GM12878 (cell line): Measurements from ENCODE around the gene PARVA. TPM values are rescaled to one million over a fixed set of nuclear protein-coding genes. Genes with fewer than 3 reads are reported as not detected.

Experiments
- ATAC-seq: fragments of 200-7000 bp; cut with Tn5 transposase; 3 replicates; pipeline ENCODE4 v1.9.1; 2020; ENCODE audit warnings: mild to moderate bottlenecking, moderate library complexity
- BruUV-seq: library from RNA; stranded (reverse); fragments of 400-500 nt; replicated peaks from 2 replicates; lab custom pipeline; 2021; lab: Mats Ljungman, UMichigan
- CTCF ChIA-PET: fragments of 300-600 bp; sonication (Branson Sonifier 250); formaldehyde crosslinking; extraction: SDS; loops from one replicate; lab custom pipeline; 2021; ENCODE audit warnings: inconsistent platforms; lab: Yijun Ruan, JAX
- POLR2A ChIA-PET: fragments of 350-600 bp; formaldehyde crosslinking; extraction: SDS; loops from one replicate; lab custom pipeline; 2021; ENCODE audit warnings: inconsistent platforms; lab: Charles Lee
- RAD21 ChIA-PET: fragments of 300-600 bp; sonication (Branson Sonifier 250); formaldehyde crosslinking; loops from one replicate; lab custom pipeline; 2023; ENCODE audit warnings: antibody characterized with exemption; ENCODE audit not compliant: unreplicated experiment; lab: Charles Lee
- SMC1A ChIA-PET: fragments of 300-600 bp; sonication (Branson Sonifier 250); formaldehyde crosslinking; loops from one replicate; lab custom pipeline; 2023; ENCODE audit not compliant: unreplicated experiment, uncharacterized antibody; lab: Charles Lee
- DNase-seq: peaks from one replicate; pipeline ENCODE4 v3.0.0-alpha.2; 2011; ENCODE audit warnings: low read depth, low spot score
- FAIRE-seq: peaks from 3 replicates; lab custom pipeline; 2011; peaks lifted over from hg19 to GRCh38; lab: Jason Lieb, UNC
- H2AFZ ChIP-seq: 2 replicates; pipeline ENCODE4 v1.6.0; 2011; ENCODE audit warnings: low read depth, low read length, control low read depth; ENCODE audit not compliant: control insufficient read depth
- H3K27ac ChIP-seq: 2 replicates; pipeline ENCODE4 v1.5.1; 2011; ENCODE audit warnings: control low read depth; ENCODE audit not compliant: control insufficient read depth, insufficient read depth
- H3K27me3 ChIP-seq, 2 experiments: replicated peaks in 1 of 2; 2 replicates each; pipeline versions ENCODE4 v1.6.0 to v1.6.1; 2011; ENCODE audit warnings: low read length in 1 of 2; ENCODE audit not compliant: control insufficient read depth in 2 of 2, insufficient read depth in 2 of 2
- H3K36me3 ChIP-seq, 2 experiments: 2 replicates each; pipeline ENCODE4 v1.5.1; 2011; ENCODE audit warnings: low read length in 1 of 2; ENCODE audit not compliant: control insufficient read depth in 2 of 2, insufficient read depth in 2 of 2
- H3K4me1 ChIP-seq: 2 replicates; pipeline ENCODE4 v1.6.1; 2011; ENCODE audit warnings: mild to moderate bottlenecking, low read length, moderate library complexity, mixed read lengths; ENCODE audit not compliant: control insufficient read depth, insufficient read depth
- H3K4me2 ChIP-seq: 2 replicates; pipeline ENCODE4 v1.6.0; 2011; ENCODE audit warnings: control low read depth; ENCODE audit not compliant: control insufficient read depth, insufficient read depth
- H3K4me3 ChIP-seq: fragments of 200-600 bp; sonication (generic); 2 replicates; pipeline ENCODE4 v1.5.1; 2016
- H3K79me2 ChIP-seq: 2 replicates; pipeline ENCODE4 v1.6.0; 2011; ENCODE audit warnings: low read length; ENCODE audit not compliant: control insufficient read depth, insufficient read depth
- H3K9ac ChIP-seq: 2 replicates; pipeline ENCODE4 v1.8.0; 2011; ENCODE audit warnings: low read length, control low read depth, mixed read lengths; ENCODE audit not compliant: control insufficient read depth, insufficient read depth
- H3K9me3 ChIP-seq: replicated peaks from 3 replicates; pipeline ENCODE4 v1.5.1; 2011; ENCODE audit warnings: mild to moderate bottlenecking, low read length; ENCODE audit not compliant: control insufficient read depth, insufficient read depth
- H4K20me1 ChIP-seq: 2 replicates; pipeline ENCODE4 v1.6.0; 2011; ENCODE audit not compliant: control insufficient read depth, insufficient read depth
- CBX5 ChIP-seq: sonication (generic); IDR thresholded peaks from 2 replicates; pipeline ENCODE4 v1.6.1; 2016; ENCODE audit warnings: low read depth, moderate library complexity, mild to moderate bottlenecking, inconsistent platforms
- CHD4 ChIP-seq: fragments of 200-600 bp; sonication (generic); IDR thresholded peaks from 2 replicates; pipeline ENCODE4 v1.6.1; 2016; ENCODE audit warnings: mild to moderate bottlenecking
- CREM ChIP-seq: IDR thresholded peaks from 2 replicates; pipeline ENCODE4 v1.6.1; 2014; ENCODE audit warnings: antibody characterized with exemption, low read depth
- EGR1 ChIP-seq, 2 experiments: IDR thresholded peaks; 1 replicate in 1 of 2; 2 replicates in 1 of 2; pipeline ENCODE4 v1.6.1; 2011 to 2012; ENCODE audit warnings: low read depth in 2 of 2, low read length in 2 of 2, borderline replicate concordance in 1 of 2, mild to moderate bottlenecking in 1 of 2, moderate library complexity in 1 of 2
- IRF4 ChIP-seq: IDR thresholded peaks from 2 replicates; pipeline ENCODE4 v1.6.1; 2011; ENCODE audit warnings: low read depth, low read length
- NFIC ChIP-seq: IDR thresholded peaks from 2 replicates; pipeline ENCODE4 v1.6.1; 2012; ENCODE audit warnings: low read depth, mild to moderate bottlenecking, inconsistent platforms, low read length, moderate library complexity
- TAF1 ChIP-seq: IDR thresholded peaks from 2 replicates; pipeline ENCODE4 v1.6.1; 2011; ENCODE audit warnings: mild to moderate bottlenecking, low read depth, low read length, borderline replicate concordance
- WGBS: methylation state at CpG from one replicate; pipeline ENCODE4 v1.1.6; 2016; ENCODE audit warnings: low lambda C conversion rate; ENCODE audit not compliant: insufficient replicate concordance, insufficient coverage; ENCODE audit errors: missing lambda C conversion rate; 5-methylcytosine and 5-hydroxymethylcytosine counted together
- in situ Hi-C: fragments of 300-500 bp; cut with MboI; formaldehyde crosslinking; loops from 9 replicates; pipeline ENCODE4 v1.14.3; 2018; ENCODE audit warnings: mixed read lengths
- intact Hi-C: fragments of 100-400 bp; cut with micrococcal nuclease; formaldehyde crosslinking; loops from one replicate; pipeline ENCODE4 v1.14.2; 2022; ENCODE audit not compliant: unreplicated experiment
- polyA plus RNA-seq, 11 experiments: library from polyadenylated mRNA; depleted of rRNA in 4 of 11; unstranded in 6 of 11; stranded (reverse) in 5 of 11; fragments of >200 nt; fragmentation: Nextera tagmentation in 4 of 11; fragmentation: Illumina TruSeq in 1 of 11; extraction: Ambion mirVana in 4 of 11; extraction: Trizol in 1 of 11; gene quantifications; 1 replicate in 1 of 11; 2 replicates in 10 of 11; pipeline versions ENCODE4 v1.2.1 to v1.2.3, GENCODE V29; 2011 to 2016; ENCODE audit warnings: inconsistent platforms in 2 of 11, missing spikeins in 2 of 11, low read depth in 1 of 11
- total RNA-seq, 4 experiments: library from RNA; depleted of rRNA in 3 of 4; stranded (reverse); fragments of >200 nt in 3 of 4; fragmentation: Illumina TruSeq in 1 of 4; extraction: Trizol in 1 of 4; gene quantifications; 2 replicates each; pipeline versions ENCODE4 v1.2.1 to v1.2.3, GENCODE V29; 2013 to 2021
- TF ChIP-seq, protein P1 (sequence below): fragments of 450-650 bp; IDR thresholded peaks from 2 replicates; pipeline ENCODE4 v1.6.1; 2017; ENCODE audit warnings: mild to moderate bottlenecking, moderate library complexity
- TF ChIP-seq, protein P2 (sequence below): IDR thresholded peaks from 2 replicates; pipeline ENCODE4 v1.6.1; 2012; ENCODE audit warnings: low read depth, low read length, improper control_type of control experiment
- TF ChIP-seq, protein P3 (sequence below): fragments of 450-650 bp; IDR thresholded peaks from 2 replicates; pipeline ENCODE4 v1.6.1; 2018; ENCODE audit warnings: mild to moderate bottlenecking, low read depth, moderate library complexity; ENCODE audit not compliant: partially characterized antibody
- TF ChIP-seq, protein P4 (sequence below): fragments of 450-650 bp; formaldehyde crosslinking; IDR thresholded peaks from 2 replicates; pipeline ENCODE4 v1.4.0; 2022; ENCODE audit warnings: mild to moderate bottlenecking, moderate library complexity

The PARVA gene
- total and polyA plus RNA-seq, 10 of the 15 experiments (the other 5 are each of a cell fraction or from before 2014, with no cell fraction given) = 0.01 to 0.44 (median 0.03) TPM; not detected in 7

DNA sequence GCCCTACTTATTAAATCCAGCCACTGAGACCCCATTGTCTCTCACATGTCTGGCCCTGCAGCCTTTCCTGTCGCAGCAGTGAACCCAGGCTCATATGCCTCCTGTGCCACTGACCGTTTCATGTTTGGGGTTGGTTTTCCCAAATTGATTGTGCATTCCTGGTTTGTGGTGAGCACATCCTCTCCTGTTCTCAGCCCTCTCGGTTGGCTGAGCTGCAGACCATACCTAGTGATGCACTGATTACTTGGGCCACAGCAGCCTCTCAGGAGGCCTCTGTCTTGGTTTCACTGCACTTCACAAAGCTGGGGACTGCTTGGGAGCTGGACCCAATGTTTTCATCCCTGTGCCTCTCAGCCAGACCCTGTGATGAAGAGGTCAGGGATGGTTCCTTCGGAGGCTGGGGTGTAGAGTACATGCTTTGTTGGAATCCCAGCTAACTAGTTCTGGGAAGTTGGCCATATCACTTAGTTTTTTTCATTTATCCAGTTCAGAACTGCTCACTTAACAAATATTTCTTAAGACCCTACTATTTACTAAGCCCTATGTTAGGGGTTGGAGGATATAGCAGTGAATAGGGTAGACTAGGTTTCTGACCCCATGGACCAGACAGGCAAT, 30.9 kb downstream of the PARVA start:
- FAIRE-seq (no peak), ATAC-seq (no peak), DNase-seq (no peak)
- H3K79me2 ChIP-seq = no peaks in the 10 kb centered on the region
- no peaks in the 10 kb centered on the region for H3K27me3 ChIP-seq
- POLR2A ChIA-PET = no interaction called here
- H3K9ac ChIP-seq = no peak overlapping the region
- in situ Hi-C loops (no loop called here), intact Hi-C loops (no loop called here)
- H2AFZ ChIP-seq = no peak overlapping the region
- H3K27ac ChIP-seq = no peak overlapping the region
- RAD21 ChIA-PET = no interaction called here
- H3K9me3 ChIP-seq = no peaks in the 10 kb centered on the region
- SMC1A ChIA-PET = no interaction called here
- 10% methylated on average over 4 of the region's 4 CpGs for WGBS
- H3K36me3 ChIP-seq = no peaks in the 10 kb centered on the region
- CTCF ChIA-PET = no interaction called here
- no peaks in the 10 kb centered on the region for H3K4me1 ChIP-seq
- BruUV-seq = no TSS peak
- H3K4me3 ChIP-seq = no peak overlapping the region
- H3K4me2 ChIP-seq = no peak overlapping the region
- H4K20me1 ChIP-seq = no peaks in the 10 kb centered on the region
- TF ChIP-seq, protein P1, sequence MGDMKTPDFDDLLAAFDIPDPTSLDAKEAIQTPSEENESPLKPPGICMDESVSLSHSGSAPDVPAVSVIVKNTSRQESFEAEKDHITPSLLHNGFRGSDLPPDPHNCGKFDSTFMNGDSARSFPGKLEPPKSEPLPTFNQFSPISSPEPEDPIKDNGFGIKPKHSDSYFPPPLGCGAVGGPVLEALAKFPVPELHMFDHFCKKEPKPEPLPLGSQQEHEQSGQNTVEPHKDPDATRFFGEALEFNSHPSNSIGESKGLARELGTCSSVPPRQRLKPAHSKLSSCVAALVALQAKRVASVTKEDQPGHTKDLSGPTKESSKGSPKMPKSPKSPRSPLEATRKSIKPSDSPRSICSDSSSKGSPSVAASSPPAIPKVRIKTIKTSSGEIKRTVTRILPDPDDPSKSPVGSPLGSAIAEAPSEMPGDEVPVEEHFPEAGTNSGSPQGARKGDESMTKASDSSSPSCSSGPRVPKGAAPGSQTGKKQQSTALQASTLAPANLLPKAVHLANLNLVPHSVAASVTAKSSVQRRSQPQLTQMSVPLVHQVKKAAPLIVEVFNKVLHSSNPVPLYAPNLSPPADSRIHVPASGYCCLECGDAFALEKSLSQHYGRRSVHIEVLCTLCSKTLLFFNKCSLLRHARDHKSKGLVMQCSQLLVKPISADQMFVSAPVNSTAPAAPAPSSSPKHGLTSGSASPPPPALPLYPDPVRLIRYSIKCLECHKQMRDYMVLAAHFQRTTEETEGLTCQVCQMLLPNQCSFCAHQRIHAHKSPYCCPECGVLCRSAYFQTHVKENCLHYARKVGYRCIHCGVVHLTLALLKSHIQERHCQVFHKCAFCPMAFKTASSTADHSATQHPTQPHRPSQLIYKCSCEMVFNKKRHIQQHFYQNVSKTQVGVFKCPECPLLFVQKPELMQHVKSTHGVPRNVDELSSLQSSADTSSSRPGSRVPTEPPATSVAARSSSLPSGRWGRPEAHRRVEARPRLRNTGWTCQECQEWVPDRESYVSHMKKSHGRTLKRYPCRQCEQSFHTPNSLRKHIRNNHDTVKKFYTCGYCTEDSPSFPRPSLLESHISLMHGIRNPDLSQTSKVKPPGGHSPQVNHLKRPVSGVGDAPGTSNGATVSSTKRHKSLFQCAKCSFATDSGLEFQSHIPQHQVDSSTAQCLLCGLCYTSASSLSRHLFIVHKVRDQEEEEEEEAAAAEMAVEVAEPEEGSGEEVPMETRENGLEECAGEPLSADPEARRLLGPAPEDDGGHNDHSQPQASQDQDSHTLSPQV = no peak
- TF ChIP-seq, protein P2, sequence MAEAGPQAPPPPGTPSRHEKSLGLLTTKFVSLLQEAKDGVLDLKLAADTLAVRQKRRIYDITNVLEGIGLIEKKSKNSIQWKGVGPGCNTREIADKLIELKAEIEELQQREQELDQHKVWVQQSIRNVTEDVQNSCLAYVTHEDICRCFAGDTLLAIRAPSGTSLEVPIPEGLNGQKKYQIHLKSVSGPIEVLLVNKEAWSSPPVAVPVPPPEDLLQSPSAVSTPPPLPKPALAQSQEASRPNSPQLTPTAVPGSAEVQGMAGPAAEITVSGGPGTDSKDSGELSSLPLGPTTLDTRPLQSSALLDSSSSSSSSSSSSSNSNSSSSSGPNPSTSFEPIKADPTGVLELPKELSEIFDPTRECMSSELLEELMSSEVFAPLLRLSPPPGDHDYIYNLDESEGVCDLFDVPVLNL = no peak
- no peak for TF ChIP-seq CBX5
- TF ChIP-seq IRF4 = no peak
- TF ChIP-seq CREM = no peak
- no peak for TF ChIP-seq EGR1 (IDR thresholded peaks at IDR 0.05; ENCODE audit: borderline replicate concordance in 1 of 2, low read depth in 2 of 2, low read length in 2 of 2)
- TF ChIP-seq, protein P3, sequence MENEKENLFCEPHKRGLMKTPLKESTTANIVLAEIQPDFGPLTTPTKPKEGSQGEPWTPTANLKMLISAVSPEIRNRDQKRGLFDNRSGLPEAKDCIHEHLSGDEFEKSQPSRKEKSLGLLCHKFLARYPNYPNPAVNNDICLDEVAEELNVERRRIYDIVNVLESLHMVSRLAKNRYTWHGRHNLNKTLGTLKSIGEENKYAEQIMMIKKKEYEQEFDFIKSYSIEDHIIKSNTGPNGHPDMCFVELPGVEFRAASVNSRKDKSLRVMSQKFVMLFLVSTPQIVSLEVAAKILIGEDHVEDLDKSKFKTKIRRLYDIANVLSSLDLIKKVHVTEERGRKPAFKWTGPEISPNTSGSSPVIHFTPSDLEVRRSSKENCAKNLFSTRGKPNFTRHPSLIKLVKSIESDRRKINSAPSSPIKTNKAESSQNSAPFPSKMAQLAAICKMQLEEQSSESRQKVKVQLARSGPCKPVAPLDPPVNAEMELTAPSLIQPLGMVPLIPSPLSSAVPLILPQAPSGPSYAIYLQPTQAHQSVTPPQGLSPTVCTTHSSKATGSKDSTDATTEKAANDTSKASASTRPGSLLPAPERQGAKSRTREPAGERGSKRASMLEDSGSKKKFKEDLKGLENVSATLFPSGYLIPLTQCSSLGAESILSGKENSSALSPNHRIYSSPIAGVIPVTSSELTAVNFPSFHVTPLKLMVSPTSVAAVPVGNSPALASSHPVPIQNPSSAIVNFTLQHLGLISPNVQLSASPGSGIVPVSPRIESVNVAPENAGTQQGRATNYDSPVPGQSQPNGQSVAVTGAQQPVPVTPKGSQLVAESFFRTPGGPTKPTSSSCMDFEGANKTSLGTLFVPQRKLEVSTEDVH = no peak
- TF ChIP-seq CHD4 = no peak
- TF ChIP-seq, protein P4, sequence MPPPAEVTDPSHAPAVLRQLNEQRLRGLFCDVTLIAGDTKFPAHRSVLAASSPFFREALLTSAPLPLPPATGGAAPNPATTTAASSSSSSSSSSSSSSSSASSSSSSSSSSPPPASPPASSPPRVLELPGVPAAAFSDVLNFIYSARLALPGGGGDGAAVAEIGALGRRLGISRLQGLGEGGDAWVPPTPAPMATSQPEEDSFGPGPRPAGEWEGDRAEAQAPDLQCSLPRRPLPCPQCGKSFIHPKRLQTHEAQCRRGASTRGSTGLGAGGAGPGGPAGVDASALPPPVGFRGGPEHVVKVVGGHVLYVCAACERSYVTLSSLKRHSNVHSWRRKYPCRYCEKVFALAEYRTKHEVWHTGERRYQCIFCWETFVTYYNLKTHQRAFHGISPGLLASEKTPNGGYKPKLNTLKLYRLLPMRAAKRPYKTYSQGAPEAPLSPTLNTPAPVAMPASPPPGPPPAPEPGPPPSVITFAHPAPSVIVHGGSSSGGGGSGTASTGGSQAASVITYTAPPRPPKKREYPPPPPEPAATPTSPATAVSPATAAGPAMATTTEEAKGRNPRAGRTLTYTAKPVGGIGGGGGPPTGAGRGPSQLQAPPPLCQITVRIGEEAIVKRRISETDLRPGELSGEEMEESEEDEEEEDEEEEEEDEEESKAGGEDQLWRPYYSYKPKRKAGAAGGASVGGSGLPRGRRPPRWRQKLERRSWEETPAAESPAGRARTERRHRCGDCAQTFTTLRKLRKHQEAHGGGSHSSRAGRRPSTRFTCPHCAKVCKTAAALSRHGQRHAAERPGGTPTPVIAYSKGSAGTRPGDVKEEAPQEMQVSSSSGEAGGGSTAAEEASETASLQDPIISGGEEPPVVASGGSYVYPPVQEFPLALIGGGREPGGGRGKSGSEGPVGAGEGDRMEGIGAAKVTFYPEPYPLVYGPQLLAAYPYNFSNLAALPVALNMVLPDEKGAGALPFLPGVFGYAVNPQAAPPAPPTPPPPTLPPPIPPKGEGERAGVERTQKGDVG = no peak
- no peak for TF ChIP-seq TAF1
- no peak for TF ChIP-seq NFIC
